ENCODE results near the gene TNNC2. TPM values are rescaled to one million over a fixed set of nuclear protein-coding genes. Genes with fewer than 3 reads are reported as not detected.

TNNC2 gene
- total and polyA plus RNA-seq, 2 of the 8 experiments (the other 6 are each of a cell fraction or from before 2014, with no cell fraction given) = 5.7 to 7.6 TPM

GRCh38 chr20:45832619-45833018 lies 5.5 kb upstream of the TNNC2 start:
- Histone ChIP-seq H4K8ac (ENCODE audit: extremely low read depth, insufficient read depth, low read length) (no peak overlapping the region), H3K4me2 (ENCODE audit: insufficient read depth in 1 of 2, low read depth in 2 of 2, low read length in 2 of 2) (peak overlapping the region in 1 of 2 experiments; percentile 88; a peak in 1 of 4 replicates), H2BK12ac (ENCODE audit: low read depth, low read length) (no peak overlapping the region), H2BK15ac (ENCODE audit: low read length) (no peak overlapping the region), H4K91ac (replicated peaks; ENCODE audit: insufficient read length, low read length) (no peak overlapping the region), H3K56ac (replicated peaks; ENCODE audit: insufficient read length, low read depth, low read length) (no peak overlapping the region), H3K23me2 (ENCODE audit: low read depth, low read length) (peaks cover 8% of the 10 kb centered on the region; the same call in 1 of the 2 replicates), H4K20me1 (replicated peaks in 1 of 2; ENCODE audit: control insufficient read depth in 1 of 2, insufficient read depth in 2 of 2, low read length in 2 of 2) (peaks cover 0 to 4% of the 10 kb centered on the region in 2 experiments), H2AFZ (ENCODE audit: low read length) (no peak overlapping the region), H3K79me1 (ENCODE audit: low read depth, low read length) (peaks cover 9% of the 10 kb centered on the region), H3K14ac (ENCODE audit: insufficient read length) (no peak overlapping the region), H2BK20ac (ENCODE audit: low read length) (no peak overlapping the region; the same call in 1 of the 2 replicates), H2BK120ac (replicated peaks; ENCODE audit: low read depth, low read length) (no peak overlapping the region), H3K4me1 (replicated peaks in 1 of 4; ENCODE audit: control insufficient read depth in 3 of 4, insufficient read depth in 4 of 4, low read length in 3 of 4) (peaks cover 0 to 17% (median 8%) of the 10 kb centered on the region in 4 experiments; a peak in 6 of 7 replicates), H2AK5ac (ENCODE audit: low read depth, low read length) (no peak overlapping the region), H3K36me3 (ENCODE audit: control insufficient read depth in 2 of 4, insufficient read depth in 4 of 4, low read length in 3 of 4) (peaks cover 0 to 5% (median 0%) of the 10 kb centered on the region in 4 experiments; a peak in 1 of 8 replicates), H3K4ac (replicated peaks; ENCODE audit: insufficient read length, low read depth, low read length) (no peak overlapping the region), H4K5ac (ENCODE audit: insufficient read length, low read depth, low read length) (no peak overlapping the region), H3K23ac (ENCODE audit: insufficient read length) (no peak overlapping the region), H3K4me3 (ENCODE audit: extremely low read depth in 1 of 4, insufficient read depth in 2 of 4, low read depth in 3 of 4, low read length in 4 of 4) (no peak overlapping the region), H3K79me2 (ENCODE audit: control insufficient read depth in 1 of 2, insufficient read depth in 2 of 2, low read length in 2 of 2) (peaks cover 0 to 11% of the 10 kb centered on the region in 2 experiments; a peak in 1 of 4 replicates), H3K27me3 (replicated peaks in 1 of 4; ENCODE audit: control insufficient read depth in 3 of 4, extremely low read depth in 1 of 4, insufficient read depth in 3 of 4, low read length in 3 of 4) (no peaks in the 10 kb centered on the region), H3K9ac (replicated peaks in 1 of 4; ENCODE audit: extremely low read depth in 1 of 4, low read depth in 3 of 4, low read length in 3 of 4) (no peak overlapping the region), H3K27ac (ENCODE audit: low read depth, low read length) (no peak overlapping the region), H2BK5ac (ENCODE audit: low read depth, low read length) (no peak overlapping the region), H3K18ac (ENCODE audit: extremely low read depth, low read length) (no peak overlapping the region), H3K9me3 (ENCODE audit: insufficient read depth in 2 of 2, low read depth in 1 of 2, low read length in 1 of 2) (no peaks in the 10 kb centered on the region)
- DNase-seq (ENCODE audit: low read depth in 1 of 2, low spot score in 2 of 2) (no peak), FAIRE-seq (no peak)
- 86% methylated on average over 4 of the region's 4 CpGs; no CpG with 5 or more reads in 1 of the 2 experiments for WGBS, 2 experiments (ENCODE audit: extremely low coverage in 1 of 2, insufficient coverage in 1 of 2, insufficient read length in 1 of 2, insufficient replicate concordance in 2 of 2, low coverage in 1 of 2, low lambda C conversion rate in 2 of 2, missing lambda C conversion rate in 1 of 2)
- ChIA-PET CTCF (ENCODE audit: partially characterized antibody) (interaction anchor here (0.7 to 2.1 kb wide), 4 partner anchors 10 to 244 kb away, joined by 3 to 5 read pairs (median 4); no protein-coding TSS in a partner anchor), POLR2A (ENCODE audit: partially characterized antibody) (interaction anchor here (1.1 to 13.8 kb wide), 10 partner anchors 9 to 139 kb away, joined by 3 to 178 read pairs (median 27); partner anchors contain the start of genes ACOT8, PCIF1, UBE2C and ZNF335)
- TF ChIP-seq RBBP5 (IDR thresholded peaks at IDR 0.05; ENCODE audit: borderline replicate concordance, low read depth, low read length) = no peak
- TF ChIP-seq KDM5A (IDR thresholded peaks at IDR 0.05; ENCODE audit: low read length) = no peak
- TF ChIP-seq FOSL1 (IDR thresholded peaks at IDR 0.05; ENCODE audit: insufficient read depth, low read depth, low read length) = no peak
- TF ChIP-seq EP300 (IDR thresholded peaks at IDR 0.05; ENCODE audit: borderline replicate concordance in 1 of 2, low read depth in 2 of 2, low read length in 2 of 2) = no peak

All from H1 (cell line).